Mammary epithelial cell (primary cell): ENCODE results near the gene EYS.

Experiments used
- EZH2 ChIP-seq: IDR thresholded peaks from 2 replicates; pipeline ENCODE4 v1.6.1; 2012; ENCODE audit warnings: low read length, inconsistent platforms, borderline replicate concordance
- TF ChIP-seq, protein P1 (sequence below), 2 donors: IDR thresholded peaks in 1 of 2; conservative IDR thresholded peaks in 1 of 2; 2 replicates each; pipeline ENCODE4 v1.5.1; 2011 to 2012; ENCODE audit warnings: inconsistent platforms in 2 of 2, low read length in 2 of 2, mild to moderate bottlenecking in 2 of 2, control low read depth in 1 of 2, low read depth in 1 of 2; ENCODE audit not compliant: insufficient read depth in 1 of 2; ENCODE audit errors: extremely low read depth in 1 of 2

GRCh38 chr6:64489763-64490162 lies 1217.3 kb downstream of the EYS start:
- TF ChIP-seq, protein P1, sequence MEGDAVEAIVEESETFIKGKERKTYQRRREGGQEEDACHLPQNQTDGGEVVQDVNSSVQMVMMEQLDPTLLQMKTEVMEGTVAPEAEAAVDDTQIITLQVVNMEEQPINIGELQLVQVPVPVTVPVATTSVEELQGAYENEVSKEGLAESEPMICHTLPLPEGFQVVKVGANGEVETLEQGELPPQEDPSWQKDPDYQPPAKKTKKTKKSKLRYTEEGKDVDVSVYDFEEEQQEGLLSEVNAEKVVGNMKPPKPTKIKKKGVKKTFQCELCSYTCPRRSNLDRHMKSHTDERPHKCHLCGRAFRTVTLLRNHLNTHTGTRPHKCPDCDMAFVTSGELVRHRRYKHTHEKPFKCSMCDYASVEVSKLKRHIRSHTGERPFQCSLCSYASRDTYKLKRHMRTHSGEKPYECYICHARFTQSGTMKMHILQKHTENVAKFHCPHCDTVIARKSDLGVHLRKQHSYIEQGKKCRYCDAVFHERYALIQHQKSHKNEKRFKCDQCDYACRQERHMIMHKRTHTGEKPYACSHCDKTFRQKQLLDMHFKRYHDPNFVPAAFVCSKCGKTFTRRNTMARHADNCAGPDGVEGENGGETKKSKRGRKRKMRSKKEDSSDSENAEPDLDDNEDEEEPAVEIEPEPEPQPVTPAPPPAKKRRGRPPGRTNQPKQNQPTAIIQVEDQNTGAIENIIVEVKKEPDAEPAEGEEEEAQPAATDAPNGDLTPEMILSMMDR (conservative IDR thresholded peaks at IDR 0.05 in 1 of 2, IDR thresholded peaks at IDR 0.05 in 1 of 2; ENCODE audit: extremely low read depth in 1 of 2, insufficient read depth in 1 of 2, low read depth in 1 of 2, low read length in 2 of 2), result no peak
- TF ChIP-seq EZH2, result no peak
